HG03558 (cell line): ENCODE results near the gene SRCIN1.

Source experiments
- ATAC-seq: cut with Tn5 transposase; IDR thresholded peaks from one replicate; pipeline ENCODE4 v1.9.1; 2021; ENCODE audit warnings: moderate number of reproducible peaks; ENCODE audit not compliant: unreplicated experiment; ENCODE audit errors: extremely low read depth

Gene SRCIN1

DNA sequence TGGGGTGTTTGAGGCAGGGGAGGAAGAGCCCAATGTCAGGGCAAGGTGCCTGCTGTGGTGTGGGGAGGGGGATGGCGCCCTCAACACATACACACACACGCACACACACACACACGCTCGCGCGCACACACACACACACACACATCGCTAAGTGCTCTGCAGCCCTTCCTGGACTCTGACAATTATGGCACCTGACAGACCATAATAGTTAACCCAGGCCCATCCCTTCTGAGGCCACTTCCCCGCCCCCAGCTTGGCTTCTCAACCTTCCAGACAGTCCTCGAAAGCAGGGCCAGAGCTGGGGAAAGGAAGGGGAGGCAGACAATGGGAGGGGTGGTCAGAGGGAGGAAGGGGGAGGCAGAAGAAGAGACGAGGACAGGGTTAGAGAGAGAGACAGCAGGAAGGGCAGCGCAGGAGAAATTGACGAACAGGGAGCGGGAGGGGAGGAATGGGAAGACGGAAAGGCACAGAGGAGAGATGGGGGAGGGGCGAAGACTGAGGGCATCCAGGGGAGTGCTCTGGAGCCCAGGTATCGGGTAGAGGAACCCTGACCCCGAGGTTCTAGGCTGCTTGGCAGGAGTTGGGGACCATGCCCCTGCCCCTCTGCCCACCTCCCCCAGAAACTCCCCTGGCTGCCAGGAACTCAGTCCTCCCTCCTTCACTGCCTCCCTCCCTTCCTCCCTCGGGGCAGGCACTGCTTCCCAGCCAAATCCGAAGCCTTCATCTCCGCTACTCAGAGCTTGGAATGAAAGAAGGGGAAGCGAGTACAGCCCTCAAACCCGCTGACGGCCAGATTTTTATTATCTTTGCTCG is 4.0 kb downstream of the SRCIN1 start:
- ATAC-seq, result no peak

DNA sequence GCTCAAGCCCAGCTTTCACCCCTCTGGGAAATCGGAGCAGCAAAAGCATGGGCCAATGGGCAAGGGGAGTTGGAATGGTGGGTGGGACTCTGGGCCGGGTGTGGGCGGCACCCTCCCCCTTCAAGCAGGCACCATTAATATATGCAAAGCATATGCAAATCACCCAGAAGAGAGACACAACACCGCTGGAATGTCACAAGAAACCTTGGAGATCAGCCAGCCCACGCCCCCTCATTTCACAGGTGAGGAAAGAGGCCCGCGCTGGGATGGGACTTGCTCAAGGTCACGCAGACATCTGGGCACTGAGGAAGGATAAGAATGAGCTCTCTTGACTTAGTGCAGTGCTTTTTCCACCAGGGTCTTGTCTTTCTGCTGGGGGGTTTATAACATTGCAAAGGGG is 4.8 kb downstream of the SRCIN1 start:
- ATAC-seq, result no peak

DNA sequence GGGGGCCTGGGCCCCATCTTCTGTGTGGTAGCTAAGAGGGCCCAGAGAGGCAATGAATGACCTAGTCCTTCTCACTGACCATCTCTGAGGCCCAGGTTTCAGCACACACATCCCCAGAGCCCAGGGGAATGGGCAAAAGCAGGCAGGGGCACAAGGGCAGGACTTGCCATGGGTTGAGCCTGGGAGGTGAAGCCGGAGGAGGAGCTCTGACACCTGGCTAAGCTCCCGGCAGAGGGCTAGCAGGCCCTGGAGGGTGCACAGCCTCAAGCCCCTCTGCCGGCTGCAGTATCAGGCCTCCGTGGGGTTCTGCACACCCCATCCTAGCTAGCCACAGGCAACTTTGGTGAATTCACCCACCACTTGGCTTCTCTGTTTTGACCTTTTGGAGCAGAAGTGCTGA is 5.3 kb downstream of the SRCIN1 start:
- no peak for ATAC-seq

DNA sequence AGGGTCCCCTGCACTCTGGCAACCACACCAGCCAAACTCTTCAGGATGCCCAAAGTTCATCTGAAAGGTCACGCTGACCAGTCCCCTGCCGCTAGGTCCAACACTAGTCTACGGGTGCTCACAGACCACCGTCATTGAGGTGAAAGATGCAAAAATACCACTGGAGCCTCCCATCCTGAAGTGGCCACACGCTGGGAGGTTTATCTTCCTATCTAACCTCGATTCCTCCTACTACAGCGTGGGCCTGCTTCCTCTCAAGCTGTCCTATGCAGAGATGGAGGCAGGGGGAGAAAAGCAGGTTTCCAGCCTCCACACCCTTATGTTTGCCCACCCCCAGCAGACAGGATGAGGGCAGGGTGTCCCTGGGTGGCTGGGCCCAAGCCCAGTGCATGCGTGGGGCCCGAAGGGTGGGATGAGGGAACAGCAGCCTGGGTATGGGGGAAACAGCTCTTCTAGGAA is 6.3 kb downstream of the SRCIN1 start:
- no peak for ATAC-seq

DNA sequence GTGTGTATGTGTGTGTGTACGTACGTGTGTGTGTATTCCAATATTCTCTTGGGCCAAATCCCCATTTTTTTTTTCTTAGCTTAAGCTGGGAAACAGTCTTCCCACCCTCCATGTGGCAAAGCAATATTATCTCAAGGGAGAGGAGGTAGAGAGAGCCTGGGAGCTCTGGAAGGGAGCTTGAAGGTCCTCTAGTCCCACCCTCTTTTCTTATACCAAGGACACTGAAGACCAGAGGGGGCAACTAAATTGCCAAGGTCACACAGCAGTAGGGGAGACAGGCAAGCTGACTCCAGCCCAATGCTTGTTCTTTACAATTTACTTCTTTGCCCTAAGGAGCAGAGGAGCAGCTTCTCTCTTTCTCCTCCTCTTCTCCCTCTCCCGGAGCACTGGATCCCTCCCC is 6.8 kb downstream of the SRCIN1 start:
- no peak for ATAC-seq

DNA sequence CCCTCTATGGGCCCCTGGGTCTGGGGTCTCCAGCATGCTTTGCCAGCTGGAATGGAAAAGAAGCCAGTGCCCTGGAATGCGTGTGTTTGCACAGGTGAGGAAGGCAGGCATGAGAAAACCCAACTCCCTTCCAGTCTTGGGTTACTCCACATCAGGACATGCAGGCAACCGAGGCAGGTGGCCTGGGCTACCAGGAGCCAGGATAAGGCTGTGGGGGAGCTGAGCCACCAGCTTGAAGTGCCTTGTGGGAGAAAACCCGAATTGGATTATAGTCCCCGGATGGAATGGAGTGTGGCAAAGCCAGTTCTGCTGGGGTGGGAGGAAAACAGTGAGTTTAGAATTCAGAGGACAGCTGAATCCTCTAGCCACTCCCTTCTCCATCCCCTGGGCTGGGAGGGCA is 7.2 kb downstream of the SRCIN1 start:
- ATAC-seq, result no peak

DNA sequence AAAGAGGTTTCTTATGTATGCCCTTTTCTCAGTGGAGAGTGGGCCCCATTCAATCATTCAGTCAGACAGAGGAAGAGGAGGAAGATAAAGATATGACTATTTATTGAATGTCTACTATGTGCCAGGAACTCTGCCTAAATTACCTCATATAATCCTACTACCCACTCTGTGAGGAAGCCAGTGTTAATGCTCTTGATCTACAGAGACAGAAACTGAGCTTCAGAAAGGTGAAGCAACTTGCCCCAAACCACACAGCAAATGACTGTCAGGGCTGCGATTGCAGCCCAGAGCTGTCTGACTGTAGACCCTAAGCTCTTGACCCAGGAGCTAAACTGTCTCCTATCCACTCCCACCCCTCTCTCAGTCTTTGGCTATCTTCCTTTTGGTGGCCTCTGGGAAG is 8.4 kb downstream of the SRCIN1 start:
- no peak for ATAC-seq

DNA sequence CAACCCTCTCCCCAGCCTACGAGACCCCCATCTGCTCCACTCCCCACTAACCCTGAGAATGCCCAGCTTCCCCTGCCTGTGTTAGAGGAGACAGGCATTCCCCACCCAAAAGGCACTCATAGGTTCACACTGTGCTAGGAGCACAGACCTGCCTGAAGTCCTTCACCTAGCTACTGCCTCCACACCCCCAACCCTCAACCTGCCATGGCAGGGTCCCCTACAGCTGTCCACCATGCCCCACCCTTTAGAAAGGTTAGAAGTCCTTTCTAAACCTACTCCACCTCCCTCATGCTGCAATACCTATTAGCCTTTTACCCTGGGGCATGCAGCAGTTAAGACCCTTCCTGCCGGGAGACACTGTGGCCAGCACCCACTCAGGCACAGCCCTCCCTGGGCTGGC is 9.1 kb downstream of the SRCIN1 start:
- no peak for ATAC-seq

DNA sequence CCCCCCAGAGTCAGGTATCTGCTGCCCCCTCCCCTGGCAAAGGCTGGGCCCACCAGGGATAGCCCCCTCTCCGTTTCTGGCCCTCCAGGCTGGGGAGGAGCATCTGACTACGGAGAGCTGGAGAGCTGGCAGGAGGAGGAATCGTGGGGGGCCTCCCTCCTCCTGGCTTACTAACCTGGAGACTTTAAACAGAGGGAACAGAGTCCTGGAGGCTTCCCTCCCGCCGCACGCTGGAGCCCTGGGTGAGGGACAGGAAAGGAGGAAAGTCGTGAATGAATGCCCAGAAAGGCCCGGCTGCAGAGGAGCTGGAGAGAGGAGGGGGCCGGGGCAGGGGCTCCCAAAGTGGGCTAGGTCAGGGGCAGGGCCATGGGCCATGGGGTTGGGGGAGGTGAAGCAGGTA is 9.9 kb downstream of the SRCIN1 start:
- no peak for ATAC-seq

DNA sequence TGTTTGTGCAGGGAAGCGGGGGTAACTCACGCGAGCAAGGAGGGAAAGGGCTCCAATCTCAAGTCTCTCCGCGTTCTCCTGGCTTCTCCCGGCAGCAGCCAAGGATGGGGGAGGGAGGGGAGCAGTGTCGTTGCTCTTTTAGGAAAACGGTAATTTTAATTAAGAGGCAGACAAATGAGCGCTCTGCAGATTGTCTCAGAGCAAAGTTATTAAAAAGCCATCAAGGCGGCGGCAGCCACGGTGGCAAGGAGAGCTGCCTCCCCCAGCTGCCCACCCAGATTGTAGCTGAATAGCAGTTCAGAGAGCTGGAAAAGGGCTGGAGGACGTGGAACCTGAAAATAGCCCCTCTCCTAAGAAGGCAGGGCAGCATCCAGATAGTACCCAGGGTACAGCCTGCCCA is 11.6 kb downstream of the SRCIN1 start:
- ATAC-seq, result no peak

DNA sequence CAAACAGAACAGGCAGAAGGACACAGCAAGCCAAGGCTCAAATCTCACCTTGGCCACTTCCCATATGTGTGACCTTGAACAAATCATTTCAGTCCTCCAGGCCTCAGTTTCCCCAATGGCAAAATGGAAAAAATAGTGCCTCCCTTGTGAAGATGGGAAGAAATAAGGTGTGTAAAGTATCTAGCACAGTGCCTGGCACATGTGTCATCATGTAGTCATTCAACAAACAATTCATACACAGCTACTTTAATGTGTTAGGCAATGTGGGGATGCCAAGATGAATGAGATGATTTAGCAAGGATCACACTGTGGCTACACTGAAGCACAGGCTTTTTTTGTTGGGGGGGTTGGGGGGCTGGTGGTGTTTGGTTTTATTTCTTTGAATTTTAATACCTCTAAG is 13.3 kb downstream of the SRCIN1 start:
- no peak for ATAC-seq

DNA sequence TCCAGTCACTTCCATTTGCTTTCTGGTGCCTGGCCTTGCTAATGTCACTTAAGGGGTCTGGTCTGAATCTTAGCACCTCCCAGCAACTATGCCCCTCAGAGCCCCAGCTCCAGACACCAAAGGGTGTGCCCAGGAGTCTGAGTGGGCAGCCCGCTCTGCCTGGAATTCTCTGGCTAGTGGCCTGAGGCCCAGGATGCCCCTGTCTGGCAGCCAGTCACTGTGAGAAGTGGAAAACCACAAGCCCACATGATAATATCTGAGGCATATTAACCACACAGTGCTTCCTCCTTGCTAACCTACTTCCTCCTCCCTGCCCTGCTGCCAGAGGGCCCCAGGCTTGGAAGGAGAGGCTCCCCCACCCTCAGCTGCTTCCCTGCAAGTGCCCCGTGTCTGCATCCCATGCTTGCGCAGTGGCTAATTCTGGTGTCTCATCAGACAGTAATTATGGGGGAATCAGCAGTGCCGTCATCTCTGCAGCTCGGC is 14.0 kb downstream of the SRCIN1 start:
- ATAC-seq, result no peak

DNA sequence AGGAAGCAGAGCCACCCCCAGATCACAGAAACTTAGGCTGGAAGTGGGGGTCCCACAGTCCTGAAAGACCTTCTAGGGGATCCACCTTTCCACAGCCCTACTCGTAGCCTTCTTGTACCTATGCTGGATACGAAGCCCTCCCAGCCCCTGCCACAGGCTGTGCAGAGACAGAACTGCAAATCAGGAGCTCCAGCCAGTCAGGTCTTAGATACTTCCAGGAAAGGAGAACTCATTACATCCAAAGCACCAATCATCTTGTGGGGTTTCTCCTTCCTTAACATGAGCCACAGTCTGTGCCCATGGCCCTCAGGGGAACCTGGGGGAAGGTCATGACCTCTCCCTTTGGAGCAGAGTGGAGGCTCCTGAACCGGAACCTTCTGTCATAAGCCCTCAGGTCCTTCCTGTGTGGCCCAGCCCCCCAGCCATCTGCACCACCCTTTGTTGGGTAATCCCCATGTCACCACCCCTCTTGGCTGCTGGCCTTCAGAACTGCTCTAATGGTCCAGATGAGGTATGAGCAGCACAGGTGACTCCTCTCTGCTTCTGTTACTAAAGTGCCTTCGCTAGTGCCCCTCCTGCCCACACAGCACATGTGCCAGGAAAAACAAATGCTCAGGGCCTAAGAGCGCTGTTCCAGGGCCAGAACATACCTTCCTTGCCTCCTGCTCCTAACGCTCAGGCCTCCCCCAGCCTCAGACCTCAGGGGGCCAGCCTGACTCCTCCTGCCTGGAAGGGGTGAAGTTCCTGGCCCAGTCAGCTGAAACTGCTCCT is 14.6 kb downstream of the SRCIN1 start:
- ATAC-seq, result no peak

DNA sequence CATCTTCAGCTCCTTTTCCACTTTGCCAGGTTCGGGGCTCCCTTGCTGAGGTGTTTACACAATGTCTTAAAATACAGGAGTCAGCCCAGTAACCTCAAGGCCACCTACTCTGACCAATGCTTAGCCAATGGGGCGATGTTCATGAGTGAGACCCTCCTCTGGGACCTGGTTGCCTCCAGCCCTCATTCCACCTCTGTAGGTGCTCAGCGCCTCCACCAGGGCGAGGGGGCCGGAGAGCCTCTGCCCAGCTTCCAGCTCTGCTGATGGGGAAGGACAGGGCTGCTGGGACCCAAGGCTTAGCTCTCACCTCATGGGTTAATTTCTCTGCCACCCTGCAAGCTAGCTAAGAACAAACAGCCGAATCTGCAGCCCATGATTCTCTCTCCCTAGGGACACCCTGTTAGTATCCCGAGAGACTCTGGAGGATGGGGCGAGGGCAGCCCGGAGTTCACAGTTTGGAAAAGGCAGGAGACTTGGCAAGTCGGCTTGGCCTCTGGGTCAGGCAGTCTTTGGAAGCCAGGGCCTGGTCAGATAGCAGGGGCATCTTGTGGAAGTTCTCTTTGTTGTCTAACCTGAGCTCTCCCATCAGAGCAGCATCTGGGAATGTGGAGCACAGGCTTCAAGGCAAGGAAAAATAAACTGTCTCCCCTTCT is 16.2 kb downstream of the SRCIN1 start:
- no peak for ATAC-seq

DNA sequence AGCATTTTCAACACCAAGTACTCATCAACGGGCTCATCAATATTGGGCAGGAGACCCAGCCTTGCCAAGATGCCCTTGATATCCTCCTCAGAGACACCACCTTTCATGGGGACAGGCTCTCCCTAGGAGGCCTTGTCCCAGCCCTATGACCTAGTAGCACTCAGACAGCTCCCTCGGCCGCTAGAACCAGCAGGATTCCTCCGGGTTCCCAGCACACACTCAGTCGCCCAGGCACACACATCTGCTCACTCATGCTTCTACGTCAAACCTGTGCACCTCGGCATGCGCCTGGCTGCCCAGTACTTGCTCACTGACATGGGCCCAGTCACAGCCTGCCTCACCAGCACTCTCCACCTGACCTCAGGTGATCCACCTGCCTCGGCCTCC is 17.0 kb downstream of the SRCIN1 start:
- ATAC-seq, result no peak

DNA sequence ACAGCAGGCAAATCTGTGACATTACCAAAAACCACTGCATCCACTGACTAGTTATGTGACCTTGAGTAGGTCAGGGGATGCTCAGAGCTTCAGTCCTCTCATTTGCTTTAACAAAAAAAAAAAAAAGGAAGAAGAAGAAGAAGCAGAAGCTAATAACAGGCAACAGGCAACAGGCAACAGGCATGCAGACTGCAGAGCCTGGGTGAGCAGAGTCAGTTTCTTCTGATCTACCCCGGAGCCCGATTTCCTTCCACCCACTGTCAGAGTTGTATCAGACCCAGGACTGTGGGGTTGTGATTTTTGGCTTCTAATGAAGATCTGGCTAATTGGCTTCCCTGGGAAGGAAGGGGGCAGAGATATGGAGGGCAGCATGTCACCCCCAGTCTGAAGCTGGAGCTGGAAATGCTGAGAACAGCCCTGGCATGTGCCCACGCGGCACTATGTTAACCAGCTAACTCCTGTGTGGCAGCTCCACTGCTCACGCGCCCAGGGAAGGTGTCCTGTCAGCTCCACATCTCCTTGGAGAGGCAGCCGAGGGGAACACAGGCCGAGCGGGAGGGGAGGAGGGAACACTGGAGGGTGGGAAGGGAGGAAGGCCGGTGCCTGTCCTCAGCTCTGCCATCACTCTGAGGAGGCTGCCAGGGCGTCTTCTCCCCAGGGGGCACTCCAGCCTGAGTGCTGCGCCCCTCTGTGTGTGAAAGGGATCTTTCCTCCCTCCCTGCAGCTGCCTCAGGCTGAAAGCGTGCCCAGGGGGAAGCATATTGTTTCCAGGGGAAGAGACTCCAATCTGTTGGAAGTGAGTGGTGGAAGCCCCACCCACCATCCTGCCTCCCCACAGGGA is 17.6 kb downstream of the SRCIN1 start:
- no peak for ATAC-seq

DNA sequence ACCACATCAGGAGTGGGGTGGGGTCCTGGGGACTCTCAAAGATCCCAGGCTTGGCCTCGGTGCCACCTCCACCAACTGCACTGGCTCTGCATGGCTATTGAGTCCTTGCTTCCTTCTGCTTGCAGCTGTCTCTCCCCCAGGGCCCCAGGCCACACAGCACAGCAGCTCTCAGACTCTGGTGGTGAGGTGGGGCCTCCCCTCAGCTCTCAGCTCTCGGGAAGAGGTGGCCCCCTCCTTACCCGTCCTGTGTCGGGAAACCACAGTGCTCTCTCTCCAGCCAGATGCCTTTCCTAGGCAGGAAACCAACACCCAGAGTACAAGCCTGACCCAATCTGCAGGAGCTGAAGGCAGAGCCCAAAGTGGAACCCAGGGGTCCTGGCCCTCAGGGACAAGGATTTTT is 18.5 kb downstream of the SRCIN1 start:
- no peak for ATAC-seq

DNA sequence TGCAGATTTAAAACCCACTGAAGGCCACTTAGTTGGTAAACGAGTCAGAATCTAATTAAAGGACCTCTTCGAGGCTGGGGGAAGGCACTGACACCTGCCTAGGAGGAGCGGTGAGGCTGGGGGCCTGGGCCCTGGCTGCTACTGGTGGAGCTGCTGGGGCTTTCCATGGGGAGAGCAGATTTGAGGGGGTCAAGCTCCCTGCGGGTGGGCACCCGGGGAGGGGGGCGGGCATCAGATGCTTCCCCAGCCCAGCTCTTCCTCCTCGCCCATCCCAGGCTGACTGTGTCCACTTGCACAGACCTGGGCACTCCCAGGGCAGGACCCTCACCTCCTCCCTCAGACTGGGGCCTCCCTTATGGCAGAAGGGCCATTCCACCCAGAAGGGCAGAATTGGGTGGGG is 19.0 kb downstream of the SRCIN1 start:
- ATAC-seq, result no peak

DNA sequence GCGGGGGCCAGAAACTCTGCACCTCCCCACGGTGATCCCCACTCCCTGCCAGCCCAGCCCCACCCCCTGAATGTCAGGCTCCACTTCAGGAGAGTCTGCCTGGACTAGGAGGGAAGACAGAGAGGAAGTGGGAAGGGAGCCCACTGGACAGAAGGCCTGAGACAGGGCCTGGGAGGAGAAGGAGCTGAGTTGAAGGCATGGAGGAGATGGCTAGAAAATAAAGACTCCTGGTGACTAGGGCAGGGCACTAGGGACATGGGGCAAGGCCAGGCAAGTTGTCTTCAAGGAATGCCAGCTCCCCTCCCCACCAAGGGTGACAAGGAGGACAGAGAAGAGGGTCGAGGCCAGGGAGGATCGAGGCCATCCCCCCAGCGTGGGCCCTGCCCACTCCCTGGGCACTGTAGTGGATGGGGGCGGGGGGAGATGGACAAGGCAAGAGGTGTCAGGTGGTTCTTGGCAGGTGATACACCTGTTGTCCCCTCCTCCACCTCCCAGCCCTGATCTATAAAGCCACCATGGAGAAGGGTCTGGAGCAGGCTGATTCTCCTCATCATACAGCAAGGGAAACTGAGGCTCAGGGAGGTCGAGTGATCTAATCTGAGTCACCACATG is 19.7 kb downstream of the SRCIN1 start:
- no peak for ATAC-seq
